HEK293T (cell line): ENCODE results near the gene GRID2.

Experiments
- ARNT ChIP-seq: fragments of 450-650 bp; IDR thresholded peaks from 2 replicates; pipeline ENCODE4 v1.6.1; 2017; ENCODE audit warnings: mild to moderate bottlenecking
- BHLHE40 ChIP-seq: fragments of 450-650 bp; IDR thresholded peaks from 2 replicates; pipeline ENCODE4 v1.6.1; 2016; ENCODE audit warnings: mild to moderate bottlenecking, moderate library complexity, borderline replicate concordance
- CTBP1 ChIP-seq: fragments of 450-650 bp; IDR thresholded peaks from 2 replicates; pipeline ENCODE4 v1.6.1; 2016; ENCODE audit warnings: borderline replicate concordance
- ELF4 ChIP-seq: fragments of 450-650 bp; IDR thresholded peaks from 2 replicates; pipeline ENCODE4 v1.6.1; 2017; ENCODE audit warnings: antibody characterized with exemption
- FOXA1 ChIP-seq: fragments of 450-650 bp; IDR thresholded peaks from 2 replicates; pipeline ENCODE4 v1.6.1; 2016; ENCODE audit warnings: mild to moderate bottlenecking
- FOXK2 ChIP-seq: fragments of 450-650 bp; IDR thresholded peaks from 2 replicates; pipeline ENCODE4 v1.6.1; 2016; ENCODE audit warnings: mild to moderate bottlenecking
- FOXM1 ChIP-seq: fragments of 450-650 bp; IDR thresholded peaks from 2 replicates; pipeline ENCODE4 v1.6.1; 2017; ENCODE audit warnings: mild to moderate bottlenecking, borderline replicate concordance
- HDGF ChIP-seq: fragments of 450-650 bp; IDR thresholded peaks from 2 replicates; pipeline ENCODE4 v1.6.1; 2017; ENCODE audit warnings: antibody characterized with exemption, borderline replicate concordance
- L3MBTL2 ChIP-seq: fragments of 450-650 bp; conservative IDR thresholded peaks from 2 replicates; pipeline ENCODE4 v1.6.1; 2016; ENCODE audit warnings: mild to moderate bottlenecking
- LEF1 ChIP-seq: fragments of 450-650 bp; IDR thresholded peaks from 2 replicates; pipeline ENCODE4 v1.6.1; 2017; ENCODE audit warnings: mild to moderate bottlenecking, borderline replicate concordance
- NFRKB ChIP-seq: fragments of 450-650 bp; IDR thresholded peaks from 2 replicates; pipeline ENCODE4 v1.6.1; 2016; ENCODE audit warnings: mild to moderate bottlenecking, moderate library complexity
- SP1 ChIP-seq: fragments of 450-650 bp; IDR thresholded peaks from 2 replicates; pipeline ENCODE4 v1.6.1; 2017
- TARDBP ChIP-seq: fragments of 450-650 bp; IDR thresholded peaks from 2 replicates; pipeline ENCODE4 v1.6.1; 2016
- TF ChIP-seq, protein P1 (sequence below): fragments of 450-650 bp; IDR thresholded peaks from 2 replicates; pipeline ENCODE4 v1.6.1; 2016

DNA sequence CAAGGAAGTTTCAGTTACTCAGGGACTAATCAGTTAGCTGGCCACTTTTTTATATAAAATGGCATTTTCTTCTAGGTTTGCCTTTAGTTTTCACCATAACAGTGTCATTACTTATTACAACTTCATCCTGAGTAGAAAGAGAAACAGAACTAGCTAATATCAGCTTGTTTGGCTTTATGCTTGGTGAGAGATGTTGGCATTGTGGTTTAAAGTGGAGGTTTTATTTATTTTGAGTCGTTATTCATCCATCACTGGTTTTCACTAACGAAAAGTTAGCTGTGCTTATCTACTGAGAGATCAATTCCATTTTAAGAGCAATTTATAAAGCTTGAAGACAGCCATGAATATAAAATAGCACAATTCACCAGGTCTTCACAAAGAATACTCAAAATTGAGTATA is 714.5 kb downstream of the GRID2 start:
- TF ChIP-seq BHLHE40: no peak
- TF ChIP-seq, protein P1, sequence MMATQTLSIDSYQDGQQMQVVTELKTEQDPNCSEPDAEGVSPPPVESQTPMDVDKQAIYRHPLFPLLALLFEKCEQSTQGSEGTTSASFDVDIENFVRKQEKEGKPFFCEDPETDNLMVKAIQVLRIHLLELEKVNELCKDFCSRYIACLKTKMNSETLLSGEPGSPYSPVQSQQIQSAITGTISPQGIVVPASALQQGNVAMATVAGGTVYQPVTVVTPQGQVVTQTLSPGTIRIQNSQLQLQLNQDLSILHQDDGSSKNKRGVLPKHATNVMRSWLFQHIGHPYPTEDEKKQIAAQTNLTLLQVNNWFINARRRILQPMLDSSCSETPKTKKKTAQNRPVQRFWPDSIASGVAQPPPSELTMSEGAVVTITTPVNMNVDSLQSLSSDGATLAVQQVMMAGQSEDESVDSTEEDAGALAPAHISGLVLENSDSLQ: no peak
- TF ChIP-seq TARDBP: no peak
- TF ChIP-seq ELF4: no peak
- no peak for TF ChIP-seq SP1
- no peak for TF ChIP-seq FOXA1
- TF ChIP-seq FOXM1: no peak
- no peak for TF ChIP-seq HDGF
- no peak for TF ChIP-seq ARNT
- no peak for TF ChIP-seq NFRKB
- TF ChIP-seq LEF1: no peak
- TF ChIP-seq FOXK2: no peak
- no peak for TF ChIP-seq CTBP1
- no peak for TF ChIP-seq L3MBTL2
